Keratinocyte (primary cell): ENCODE results near the gene S100B.

ENCODE experiments used
- CTCF ChIP-seq, 3 experiments: IDR thresholded peaks in 1 of 3; conservative IDR thresholded peaks in 1 of 3; optimal IDR thresholded peaks in 1 of 3; 2 replicates in 2 of 3; 3 replicates in 1 of 3; pipeline versions ENCODE3 to v1.5.1; 2011; ENCODE audit warnings: low read length in 3 of 3, mild to moderate bottlenecking in 3 of 3, moderate library complexity in 2 of 3, control low read depth in 1 of 3, inconsistent platforms in 1 of 3; ENCODE audit not compliant: insufficient read depth in 2 of 3; ENCODE audit errors: extremely low read depth in 1 of 3
- EZH2 ChIP-seq: IDR thresholded peaks from one replicate; pipeline ENCODE4 v1.6.1; 2012; ENCODE audit warnings: inconsistent platforms, mild to moderate bottlenecking, low read length, moderate library complexity

GRCh38 chr21:46598581-46599572 is 6.0 kb downstream of the S100B start:
- TF ChIP-seq CTCF (optimal IDR thresholded peaks at IDR 0.05 in 1 of 3, IDR thresholded peaks at IDR 0.05 in 1 of 3, conservative IDR thresholded peaks at IDR 0.05 in 1 of 3; ENCODE audit: extremely low read depth in 1 of 3, insufficient read depth in 2 of 3, low read length in 3 of 3) (no peak), EZH2 (no peak)
